Measurements from ENCODE around the gene GPR137.
"Not testable (repeated sequence)": the region's sequence is repeated elsewhere in the genome, so short reads cannot be mapped to it uniquely, and the experiment has no call there.

GPR137 gene

DNA sequence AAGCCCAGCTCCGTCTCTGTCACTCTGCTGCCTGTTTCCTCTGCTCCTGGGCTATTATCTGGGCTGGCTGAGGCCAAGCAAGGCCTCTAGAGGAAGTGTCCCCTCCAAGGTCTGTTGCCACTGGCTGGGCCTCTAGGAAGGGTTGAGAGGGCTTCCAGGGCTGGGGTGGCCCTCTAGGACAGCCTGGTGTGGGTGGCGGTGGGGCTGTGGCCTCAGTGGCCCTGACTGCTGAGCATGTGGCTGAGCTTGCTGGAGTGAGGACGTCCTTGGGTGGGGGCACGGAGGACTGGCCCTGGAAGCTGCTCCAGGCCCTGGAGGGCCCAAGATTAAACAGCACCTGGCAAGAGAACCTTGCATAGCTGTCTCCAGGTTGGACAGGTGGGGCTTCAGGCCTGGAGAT lies 38.3 kb downstream of the GPR137 start:
- DNase-seq, result not testable (repeated sequence)

GRCh38 chr11:64324692-64325469 lies 39.2 kb downstream of the GPR137 start:
- DNase-seq, result no peak

DNA sequence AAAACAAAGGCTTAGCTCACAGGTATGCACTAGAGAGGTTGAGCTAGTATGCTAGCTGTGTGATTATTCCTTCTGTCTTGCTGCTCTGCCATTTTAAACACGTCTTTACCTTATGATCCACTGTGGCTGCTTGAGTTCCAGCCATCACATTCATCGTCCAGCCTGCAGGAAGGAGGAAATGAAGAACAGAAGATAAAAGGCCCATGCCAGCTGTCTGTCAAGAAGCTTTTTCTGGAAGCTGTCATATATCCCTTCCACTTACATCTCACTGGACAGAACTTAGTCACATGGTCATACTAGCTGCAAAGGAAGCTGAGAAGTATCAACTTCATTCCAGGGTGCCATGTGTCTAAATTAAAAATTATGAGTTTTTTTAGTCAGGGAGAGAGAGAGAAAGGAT lies 41.7 kb downstream of the GPR137 start:
- DNase-seq, result no peak

GRCh38 chr11:64327993-64328392 lies 42.3 kb downstream of the GPR137 start:
- no peak for DNase-seq

GRCh38 chr11:64330888-64331287 lies 45.2 kb downstream of the GPR137 start:
- no peak for DNase-seq

DNA sequence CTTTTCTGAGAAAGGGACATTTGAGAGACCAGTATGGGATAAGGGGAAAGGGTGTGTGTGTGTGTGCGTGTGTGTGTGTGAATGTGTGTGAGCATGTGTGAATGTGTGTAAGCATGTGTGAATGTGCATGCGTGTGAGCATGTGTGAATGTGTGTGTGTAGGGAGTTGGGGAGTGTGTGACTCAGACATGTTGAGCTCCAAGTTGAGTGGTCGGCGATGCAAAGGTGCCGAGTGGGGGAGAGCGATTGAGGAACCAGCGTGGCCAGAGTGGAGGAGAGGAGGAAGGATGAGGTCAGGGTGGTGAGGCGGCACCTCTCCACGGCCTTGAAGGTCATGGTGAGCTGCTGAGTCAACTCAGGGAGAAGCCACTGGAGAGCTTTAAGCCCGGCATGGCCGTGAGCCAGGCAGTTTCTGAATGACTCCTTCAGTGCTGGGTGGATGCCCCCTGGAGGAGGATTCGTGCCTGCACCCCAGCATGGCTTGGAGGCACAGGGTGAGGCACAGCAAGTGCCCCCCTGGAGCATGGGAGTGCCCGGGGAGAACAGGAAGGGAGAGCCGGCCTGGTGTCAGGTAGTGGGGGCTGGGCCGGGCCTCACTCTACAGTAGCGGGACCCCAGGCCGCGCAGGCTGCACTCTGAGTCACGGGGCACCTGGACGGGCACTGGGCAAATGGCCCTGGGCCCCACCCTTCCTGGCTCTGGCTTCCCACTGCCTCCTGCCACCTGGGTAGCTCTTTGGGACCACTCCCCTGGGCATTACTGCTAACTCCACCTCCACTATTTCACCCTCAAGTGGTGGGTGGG lies 46.1 kb downstream of the GPR137 start:
- DNase-seq, result peak; percentile 66

DNA sequence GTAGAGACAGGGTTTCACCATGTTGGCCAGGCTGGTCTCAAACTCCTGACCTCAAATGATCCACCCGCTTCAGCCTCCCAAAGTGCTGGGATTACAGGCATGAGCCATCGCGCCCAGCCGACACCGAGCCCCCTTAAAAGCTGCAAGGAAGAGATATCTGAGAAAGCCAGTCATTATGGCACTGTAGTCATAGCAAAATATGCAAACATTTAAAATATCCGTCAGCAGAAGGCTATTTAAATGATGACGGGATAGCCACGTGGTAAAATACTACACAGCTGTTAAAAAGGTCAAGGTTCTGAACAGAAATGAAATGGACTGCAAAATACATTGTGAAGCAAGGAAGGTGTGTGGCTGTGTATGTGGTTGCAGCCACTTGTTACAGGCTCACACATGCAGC lies 47.9 kb downstream of the GPR137 start:
- DNase-seq, result no peak

GRCh38 chr11:64334764-64335735 lies 49.4 kb downstream of the GPR137 start:
- DNase-seq, result no peak

- DNase-seq, result no peak
Measured at GRCh38 chr11:64337538-64338249, 52.0 kb downstream of the GPR137 start.

DNA sequence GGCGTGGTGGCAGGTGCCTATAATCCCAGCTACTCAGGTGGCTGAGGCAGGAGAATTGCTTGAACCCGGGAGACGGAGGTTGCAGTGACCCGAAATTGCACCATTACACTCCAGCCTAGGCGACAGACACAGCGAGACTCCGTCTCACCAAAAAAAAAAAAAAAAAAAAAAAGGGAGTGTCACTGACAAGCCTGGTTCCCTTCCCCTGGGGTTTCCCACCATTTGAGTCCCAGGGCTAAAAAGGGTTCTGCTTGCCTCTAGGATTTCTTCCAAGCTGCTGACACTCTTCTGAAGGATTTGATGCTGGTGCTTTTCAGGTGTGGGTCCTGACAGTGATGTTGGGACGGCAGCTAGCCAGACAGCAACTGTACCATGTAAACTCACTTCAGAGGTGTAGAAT lies 53.1 kb downstream of the GPR137 start:
- no peak for DNase-seq
